HS-5 (cell line): ENCODE data around the gene NPPA.
"Not testable (repeated sequence)": the region's sequence is repeated elsewhere in the genome, so short reads cannot be mapped to it uniquely, and the experiment has no call there.

ENCODE experiments used
- DNase-seq: peaks from one replicate; pipeline ENCODE4 v3.0.0-alpha.2; 2012; ENCODE audit warnings: low read depth

Gene NPPA

GRCh38 chr1:11847667-11848372 lies at the start of gene NPPA:
Gene NPPA, minus strand, starts transcription at chr1:11847783. Its CDS starts 99 bp downstream, at chr1:11847684.
- no peak for DNase-seq

DNA sequence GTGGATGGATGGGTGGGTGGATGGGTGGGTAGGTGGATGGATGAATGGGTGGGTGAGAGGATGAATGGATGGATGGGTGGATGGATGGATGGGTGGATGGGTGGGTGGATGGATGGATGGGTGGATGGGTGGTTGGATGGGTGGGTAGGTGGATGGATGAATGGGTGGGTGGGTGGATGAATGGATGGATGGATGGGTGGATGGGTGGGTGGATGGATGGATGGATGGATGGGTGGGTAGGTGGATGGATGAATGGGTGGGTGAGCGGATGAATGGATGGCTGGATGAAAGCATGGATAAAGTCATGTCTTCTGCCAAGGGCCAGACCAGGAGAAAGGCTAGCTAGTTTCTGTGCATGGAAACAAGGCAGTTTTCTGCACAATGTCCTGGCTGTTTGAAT lies 46.9 kb upstream of the NPPA start:
- not testable (repeated sequence) for DNase-seq

- DNase-seq: no peak
These were observed 46.3 kb upstream of the NPPA start for GRCh38 chr1:11893907-11894251.

- no peak for DNase-seq
These were observed 44.0 kb upstream of the NPPA start for GRCh38 chr1:11891433-11892186.

DNA sequence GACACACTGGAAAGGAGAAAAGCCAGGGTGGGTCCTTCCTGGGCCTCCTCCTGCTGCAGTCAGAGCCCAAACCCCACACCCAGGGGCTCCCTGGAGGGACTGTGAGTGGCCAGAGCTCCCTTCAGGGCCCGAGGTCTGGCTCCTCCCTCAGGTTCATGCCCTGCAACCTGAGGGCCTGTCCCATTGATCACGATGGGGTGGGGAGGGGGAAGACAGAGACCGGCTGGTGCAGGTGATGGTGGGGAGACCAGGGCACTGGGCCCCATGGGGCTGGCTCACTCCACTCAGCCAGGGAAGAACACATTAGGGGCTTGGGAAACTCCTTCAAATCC lies 41.3 kb upstream of the NPPA start:
- no peak for DNase-seq

- DNase-seq: no peak
These were observed 40.8 kb upstream of the NPPA start for GRCh38 chr1:11888206-11888876.

DNA sequence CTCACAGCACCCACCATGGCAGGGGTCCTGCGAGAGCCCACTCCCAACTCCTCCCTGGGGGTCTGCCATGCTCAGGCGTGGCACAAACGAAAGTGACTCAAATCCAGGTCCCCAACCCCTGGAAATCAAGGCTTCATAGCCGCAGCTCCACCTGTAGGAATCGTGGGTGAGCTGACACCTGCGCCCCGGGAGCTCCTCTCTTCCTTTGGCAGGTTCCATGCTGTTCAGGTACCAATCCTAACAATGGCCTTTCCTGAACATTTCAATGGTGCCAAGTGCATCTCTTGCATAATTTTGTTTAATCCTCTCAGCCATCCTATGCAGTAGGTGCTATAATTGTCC lies 40.1 kb upstream of the NPPA start:
- no peak for DNase-seq

GRCh38 chr1:11886986-11887665 lies 39.5 kb upstream of the NPPA start:
- no peak for DNase-seq

DNA sequence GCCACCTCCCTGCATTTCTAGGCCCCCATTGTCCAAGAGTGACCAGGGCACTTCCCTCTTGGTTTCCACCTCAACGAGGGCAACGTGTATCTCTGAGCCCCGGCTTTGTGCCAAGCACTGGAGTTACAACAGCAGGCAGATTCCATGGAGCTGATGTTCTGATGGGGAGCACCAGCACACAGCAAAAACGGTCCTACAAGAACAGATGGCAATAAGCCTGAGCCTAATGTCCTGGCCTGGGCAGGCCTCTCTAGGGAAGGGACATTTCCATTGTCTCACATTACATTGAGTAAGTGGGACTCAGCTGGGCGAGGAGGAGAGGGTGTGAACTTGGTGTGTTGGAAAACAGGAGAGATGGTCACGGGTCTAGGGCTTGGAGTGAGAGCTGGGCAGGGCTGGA lies 38.3 kb upstream of the NPPA start:
- DNase-seq: no peak

DNA sequence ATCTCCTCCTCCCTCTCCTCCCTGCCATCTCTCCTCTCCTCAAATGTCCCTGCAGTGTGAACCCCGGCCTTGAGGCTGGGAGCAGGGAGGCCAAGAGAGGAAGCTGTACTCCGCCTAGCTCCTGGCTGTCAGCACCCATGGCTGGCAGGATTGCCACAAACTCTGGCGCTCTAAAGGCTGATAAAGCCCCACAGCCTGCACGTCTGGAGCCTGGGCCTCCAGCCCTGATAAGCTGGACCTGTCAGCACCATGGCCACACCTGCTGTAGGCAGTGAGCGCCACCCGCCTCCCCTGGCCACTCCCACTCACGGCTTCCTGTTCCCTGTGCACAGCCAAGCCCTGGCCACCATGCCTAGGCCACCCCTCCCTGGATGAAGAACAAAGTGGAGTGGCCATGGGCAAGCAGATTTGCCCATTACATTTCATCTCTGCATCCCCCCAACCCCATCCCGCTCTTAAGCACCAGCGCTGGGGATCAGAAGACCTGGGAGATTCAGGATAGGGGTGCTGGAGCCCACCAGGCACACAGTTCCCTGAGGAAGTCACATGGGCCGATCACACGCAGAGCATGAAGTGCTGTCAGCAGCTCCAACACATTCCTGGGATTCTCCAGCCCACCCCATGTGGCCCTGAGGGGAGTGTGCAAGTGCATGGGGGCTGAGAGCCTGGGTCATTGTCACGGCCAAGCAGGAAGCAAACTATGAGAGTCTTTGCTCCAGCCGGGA lies 35.4 kb upstream of the NPPA start:
- DNase-seq: no peak

DNA sequence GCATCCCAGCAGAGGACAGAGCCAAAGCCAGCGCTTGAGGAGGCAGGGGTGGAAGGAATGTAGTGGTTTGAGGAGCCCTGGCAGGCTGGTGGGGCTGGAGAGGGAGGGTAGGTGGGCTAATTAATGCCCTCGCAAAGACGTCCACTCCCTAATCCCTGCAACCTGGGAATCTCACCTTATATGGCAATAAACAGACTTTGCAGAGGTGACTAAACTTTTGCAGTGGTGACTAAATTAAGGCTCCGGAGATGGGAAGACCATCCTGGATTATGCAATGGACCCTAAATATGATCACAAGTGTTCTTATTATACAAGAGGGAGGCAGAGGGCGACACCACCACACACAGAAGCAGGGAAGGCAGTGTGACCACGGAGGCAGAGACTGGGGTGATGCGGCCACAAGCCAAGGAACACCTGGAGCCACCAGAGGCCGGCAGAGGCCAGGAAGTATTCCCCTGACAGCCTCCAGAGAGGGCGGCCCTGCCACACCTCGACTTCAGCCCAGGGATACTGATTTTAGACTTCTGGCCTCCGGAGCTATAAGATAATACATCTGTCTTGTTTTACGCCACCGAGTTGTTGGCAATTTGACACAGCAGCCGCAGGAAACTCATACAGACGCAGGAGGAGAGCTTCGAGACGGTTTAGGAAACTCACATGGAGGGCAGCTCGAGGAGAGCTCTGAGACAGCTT lies 34.3 kb upstream of the NPPA start:
- no peak for DNase-seq

DNA sequence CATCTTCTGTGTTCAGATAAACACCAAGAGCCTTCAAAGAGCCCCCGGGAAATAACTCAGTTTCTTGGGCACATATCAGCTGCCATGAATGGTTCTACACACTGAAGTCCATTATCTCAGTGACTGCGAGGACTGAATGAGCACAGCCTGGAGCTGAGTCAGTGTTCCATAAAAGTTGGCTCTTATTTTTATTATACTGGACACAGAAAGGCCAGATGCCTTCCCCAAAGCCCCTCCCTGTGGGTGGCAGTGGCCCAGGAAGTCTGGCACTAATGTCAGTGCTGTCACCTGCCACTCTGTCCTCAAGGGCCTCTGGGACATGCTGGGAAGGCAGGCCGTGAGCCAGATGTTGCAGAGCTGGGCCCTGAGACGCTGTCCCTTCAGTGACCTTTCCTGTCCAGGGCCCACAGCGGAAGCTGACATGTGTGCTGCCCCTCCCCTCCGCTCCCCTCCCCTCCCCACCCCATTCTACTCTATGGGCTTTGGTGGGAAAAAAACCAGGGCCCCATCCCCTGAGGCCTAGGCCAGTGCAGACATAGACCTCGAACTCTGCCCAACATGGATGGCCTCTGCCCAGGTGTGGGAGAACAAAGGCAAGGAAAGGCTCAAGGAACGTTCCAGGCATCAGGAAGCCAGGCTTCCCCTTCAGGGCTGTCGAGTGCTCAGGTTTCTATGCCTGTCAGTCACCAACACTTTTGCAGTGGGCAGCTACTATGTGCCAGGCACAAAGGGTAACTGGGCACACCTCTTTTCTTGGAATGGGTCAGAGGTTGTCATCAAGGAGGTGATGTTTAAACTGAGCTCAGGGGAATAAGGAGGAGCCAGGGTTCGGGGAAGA lies 33.5 kb upstream of the NPPA start:
- no peak for DNase-seq

- DNase-seq: no peak
These were observed 32.6 kb upstream of the NPPA start for GRCh38 chr1:11880181-11880575.

DNA sequence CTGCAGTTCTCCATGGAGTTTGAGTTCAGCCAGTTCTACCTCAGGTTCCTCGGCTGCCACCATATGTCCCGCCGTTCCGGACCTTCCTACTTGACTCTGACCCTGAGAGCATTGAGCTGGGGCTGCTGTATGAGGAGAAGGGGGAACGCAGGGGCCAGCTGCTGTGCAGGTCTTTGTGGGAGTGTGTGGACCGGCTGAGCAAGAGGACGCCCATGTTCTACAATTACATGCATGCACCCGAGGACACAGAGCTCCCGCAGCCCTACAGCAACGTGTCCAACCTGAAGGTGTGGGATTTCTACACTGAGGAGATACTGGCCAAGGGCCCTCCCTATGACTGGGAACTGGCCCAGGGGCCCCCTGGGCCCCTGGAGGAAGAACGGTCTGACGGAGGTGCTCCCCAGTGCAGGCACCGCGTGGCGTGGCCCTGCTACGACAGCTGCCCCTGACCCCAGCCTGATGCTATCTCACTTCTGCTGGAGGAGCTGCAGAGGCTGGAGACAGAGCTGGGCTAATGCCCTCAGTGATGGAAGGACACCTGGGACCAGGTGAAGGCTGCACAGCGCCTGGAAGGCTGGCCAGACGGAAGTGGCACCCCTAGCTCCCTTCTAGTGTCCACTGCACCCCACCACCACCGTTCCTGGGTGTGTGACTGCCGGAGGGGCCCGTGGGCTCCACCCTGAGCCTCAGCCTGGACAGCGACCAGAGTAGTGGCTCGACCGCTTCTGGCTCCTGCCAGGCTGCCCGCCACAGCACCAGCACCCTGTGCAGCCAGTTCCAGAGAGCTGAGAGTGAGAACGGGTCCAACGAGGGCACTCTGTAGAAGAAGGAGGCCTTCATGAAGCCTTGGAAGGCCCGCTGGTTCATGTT lies 32.0 kb upstream of the NPPA start:
- DNase-seq: no peak

GRCh38 chr1:11878891-11879190 lies 31.3 kb upstream of the NPPA start:
- no peak for DNase-seq

DNA sequence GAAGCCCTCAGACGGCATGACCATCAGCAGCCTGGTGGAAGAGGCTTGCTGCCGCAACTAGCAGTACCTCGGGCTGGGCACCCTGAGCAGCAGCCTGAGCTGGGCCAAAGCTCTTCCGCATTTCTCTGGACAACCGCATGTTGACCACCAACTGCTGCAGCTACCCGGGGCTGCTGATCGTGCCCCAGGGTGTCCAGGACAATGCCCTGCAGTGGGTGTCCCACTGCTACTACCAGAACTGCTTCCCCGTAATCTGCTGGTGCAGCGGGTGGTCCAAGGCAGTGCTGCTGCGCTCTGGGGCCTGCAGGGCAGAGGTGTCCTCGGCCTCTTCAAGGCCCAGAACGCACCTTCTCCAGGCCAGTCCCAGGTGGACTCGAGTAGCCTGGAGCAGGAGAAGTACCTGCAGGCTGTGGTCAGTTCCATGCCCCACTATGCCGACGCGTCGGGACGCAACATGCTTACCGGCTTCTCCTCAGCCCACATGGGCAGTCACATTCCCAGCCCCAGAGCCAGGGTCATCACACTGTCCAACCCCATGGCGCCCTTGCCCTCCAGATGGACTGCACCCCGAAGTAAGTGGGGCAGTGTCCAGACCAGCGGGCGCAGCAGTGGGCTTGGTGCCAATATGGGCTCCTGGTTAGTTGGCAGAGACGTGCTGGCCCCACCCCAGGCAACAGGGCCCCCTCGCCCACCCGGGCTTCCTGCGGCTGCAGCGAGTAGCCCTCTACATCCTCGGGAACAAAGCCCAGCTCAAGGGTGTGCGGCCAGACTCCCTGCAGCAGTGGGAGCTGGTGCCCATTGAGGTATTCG lies 30.7 kb upstream of the NPPA start:
- DNase-seq: no peak

DNA sequence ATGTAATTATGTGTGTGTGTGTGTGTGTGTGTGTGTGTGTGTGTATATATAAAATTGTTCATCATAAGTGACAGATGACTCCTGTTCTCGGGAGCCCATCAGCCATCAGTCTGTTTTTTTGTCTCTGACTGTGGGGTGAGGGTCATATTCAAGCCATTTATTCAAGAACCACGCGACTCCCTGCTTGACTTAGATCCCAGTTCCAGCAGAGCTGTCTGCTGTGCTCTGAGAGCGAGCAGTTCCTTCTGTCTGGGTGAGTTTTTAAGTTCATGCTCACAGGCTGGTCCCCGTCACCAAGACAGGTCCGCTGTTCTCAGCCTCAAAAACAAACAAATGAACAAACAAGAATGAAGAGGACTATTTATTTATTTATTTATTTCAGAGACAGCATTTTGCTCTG lies 29.5 kb upstream of the NPPA start:
- no peak for DNase-seq

GRCh38 chr1:11875094-11875493 lies 27.5 kb upstream of the NPPA start:
- no peak for DNase-seq

DNA sequence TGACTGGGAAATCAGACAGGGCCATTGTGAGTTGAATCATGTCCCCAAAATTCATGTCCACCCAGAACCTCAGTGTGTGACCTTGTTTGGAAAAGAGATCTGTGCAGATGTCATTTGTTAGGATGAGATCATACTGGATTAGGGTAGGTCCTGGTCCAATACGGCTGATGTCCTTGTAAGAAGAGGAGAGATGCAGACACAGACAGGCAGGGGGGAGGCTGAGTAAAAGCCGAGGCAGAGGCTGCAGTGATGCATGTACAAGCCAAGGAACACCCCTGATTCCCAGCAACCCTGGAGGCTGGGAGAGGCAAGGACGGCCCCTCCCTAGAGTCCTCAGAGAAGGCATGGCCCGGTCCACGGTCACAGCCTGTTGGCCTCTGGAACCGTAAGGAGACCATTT lies 27.0 kb upstream of the NPPA start:
- DNase-seq: no peak
